HT1080 (cell line): ENCODE results near the gene NEIL3. TPM values are rescaled to one million over a fixed set of nuclear protein-coding genes. Genes with fewer than 3 reads are reported as not detected.
A peak's percentile ranks its signal among the peaks of the same experiment; 100 is the strongest.

ENCODE experiments used
- DNase-seq: peaks from one replicate; pipeline ENCODE4 v3.0.0-alpha.2; 2015; ENCODE audit warnings: low read depth
- total RNA-seq: library from RNA; depleted of rRNA; stranded (reverse); fragments of >200 nt; shearing (Covaris generic); gene quantifications from 2 replicates; pipeline ENCODE4 v1.2.3, GENCODE V29; 2014; rRNA removed

The NEIL3 gene
- total RNA-seq, 1 experiment from 2014 or later = 13.1 TPM

- DNase-seq = peak; percentile 4
Observed at GRCh38 chr4:177405508-177405907, 95.8 kb downstream of the NEIL3 start.

GRCh38 chr4:177408023-177408422, 98.3 kb downstream of the NEIL3 start:
- no peak for DNase-seq

GRCh38 chr4:177410566-177410965, 100.9 kb downstream of the NEIL3 start:
- no peak for DNase-seq

- no peak for DNase-seq
Observed at GRCh38 chr4:177411996-177412395, 102.3 kb downstream of the NEIL3 start.

Other genes starting within 250 kb of the NEIL3 start
- gene AGA, start 132.6 kb downstream of the NEIL3 start, total RNA-seq = 10.4 and 14.0 TPM in 2 replicates